K562 (cell line): ENCODE results near the gene ZNF577. TPM values are rescaled to one million over a fixed set of nuclear protein-coding genes. Genes with fewer than 3 reads are reported as not detected.

Source experiments
- GABPB1 ChIP-seq: sonication (generic); formaldehyde crosslinking; IDR thresholded peaks from 2 replicates; pipeline ENCODE4 v1.8.0; 2022; ENCODE audit warnings: mild to moderate bottlenecking, missing genetic modification reagents
- MEIS2 ChIP-seq: fragments of 450-650 bp; IDR thresholded peaks from 2 replicates; pipeline ENCODE4 v1.6.1; 2014; ENCODE audit warnings: mild to moderate bottlenecking; ENCODE audit not compliant: partially characterized antibody
- SMAD2 ChIP-seq: fragments of 150-350 bp; IDR thresholded peaks from 2 replicates; pipeline ENCODE4 v1.6.1; 2014; ENCODE audit warnings: low read depth, mild to moderate bottlenecking, low read length
- THRAP3 ChIP-seq: fragments of 450-650 bp; IDR thresholded peaks from 2 replicates; pipeline ENCODE4 v1.6.1; 2016; ENCODE audit warnings: mild to moderate bottlenecking, inconsistent platforms, borderline replicate concordance
- ZNF212 ChIP-seq: fragments of 450-650 bp; formaldehyde crosslinking; IDR thresholded peaks from 2 replicates; pipeline ENCODE4 v1.4.0; 2020; ENCODE audit warnings: mild to moderate bottlenecking
- polyA plus RNA-seq, 8 experiments: library from polyadenylated mRNA; depleted of rRNA in 4 of 8; stranded (reverse) in 5 of 8; unstranded in 3 of 8; fragments of >200 nt; fragmentation: Nextera tagmentation in 2 of 8; fragmentation: Illumina TruSeq in 1 of 8; extraction: Ambion mirVana in 2 of 8; extraction: Trizol in 1 of 8; gene quantifications; 2 replicates each; pipeline versions ENCODE4 v1.2.1 to v1.2.3, GENCODE V29; 2011 to 2014; ENCODE audit warnings: inconsistent platforms in 1 of 8, missing spikeins in 1 of 8
- total RNA-seq, 7 experiments: library from RNA; depleted of rRNA in 6 of 7; stranded (reverse); fragments of >200 nt in 6 of 7; fragmentation: Illumina TruSeq in 2 of 7; extraction: Trizol in 2 of 7; gene quantifications; 2 replicates each; pipeline versions ENCODE4 v1.2.1 to v1.2.3, GENCODE V29; 2011 to 2021; ENCODE audit warnings: low replicate concordance in 1 of 7
- TF ChIP-seq, protein P1 (sequence below): fragments of 450-650 bp; IDR thresholded peaks from 2 replicates; pipeline ENCODE4 v1.6.1; 2016; ENCODE audit warnings: borderline replicate concordance
- TF ChIP-seq, protein P2 (sequence below), 2 experiments: fragments of 450-650 bp in 1 of 2; sonication (generic) in 1 of 2; formaldehyde crosslinking in 1 of 2; IDR thresholded peaks in 1 of 2; conservative IDR thresholded peaks in 1 of 2; 2 replicates each; pipeline versions ENCODE4 v1.6.1 to v1.8.1; 2016 to 2023; ENCODE audit warnings: mild to moderate bottlenecking in 2 of 2, moderate library complexity in 2 of 2, inconsistent platforms in 1 of 2, missing genetic modification reagents in 1 of 2
- TF ChIP-seq, protein P3 (sequence below): fragments of 200-400 bp; formaldehyde crosslinking; IDR thresholded peaks from 2 replicates; pipeline ENCODE4 v1.6.1; 2017; ENCODE audit warnings: mild to moderate bottlenecking, low read depth, low read length, moderate library complexity
- TF ChIP-seq, protein P4 (sequence below): fragments of 250-450 bp; sonication (Bioruptor Pico); IDR thresholded peaks from 2 replicates; pipeline ENCODE4 v1.8.0; 2021; ENCODE audit warnings: moderate library complexity, mild to moderate bottlenecking, inconsistent platforms
- TF ChIP-seq, protein P5 (sequence below), 2 experiments: fragments of 450-650 bp; IDR thresholded peaks; 2 replicates each; pipeline ENCODE4 v1.6.1; 2018; ENCODE audit warnings: mild to moderate bottlenecking in 2 of 2, low read depth in 1 of 2; ENCODE audit not compliant: partially characterized antibody in 2 of 2
- TF ChIP-seq, protein P6 (sequence below), 2 experiments: IDR thresholded peaks; 2 replicates each; pipeline ENCODE4 v1.6.1; 2012; ENCODE audit warnings: improper control_type of control experiment in 2 of 2, low read depth in 2 of 2, low read length in 2 of 2, borderline replicate concordance in 1 of 2

Gene ZNF577
- total and polyA plus RNA-seq, 9 of the 15 experiments (the other 6 are each of a cell fraction or from before 2014, with no cell fraction given), result 1.3 to 12.7 (median 7.0) TPM

DNA sequence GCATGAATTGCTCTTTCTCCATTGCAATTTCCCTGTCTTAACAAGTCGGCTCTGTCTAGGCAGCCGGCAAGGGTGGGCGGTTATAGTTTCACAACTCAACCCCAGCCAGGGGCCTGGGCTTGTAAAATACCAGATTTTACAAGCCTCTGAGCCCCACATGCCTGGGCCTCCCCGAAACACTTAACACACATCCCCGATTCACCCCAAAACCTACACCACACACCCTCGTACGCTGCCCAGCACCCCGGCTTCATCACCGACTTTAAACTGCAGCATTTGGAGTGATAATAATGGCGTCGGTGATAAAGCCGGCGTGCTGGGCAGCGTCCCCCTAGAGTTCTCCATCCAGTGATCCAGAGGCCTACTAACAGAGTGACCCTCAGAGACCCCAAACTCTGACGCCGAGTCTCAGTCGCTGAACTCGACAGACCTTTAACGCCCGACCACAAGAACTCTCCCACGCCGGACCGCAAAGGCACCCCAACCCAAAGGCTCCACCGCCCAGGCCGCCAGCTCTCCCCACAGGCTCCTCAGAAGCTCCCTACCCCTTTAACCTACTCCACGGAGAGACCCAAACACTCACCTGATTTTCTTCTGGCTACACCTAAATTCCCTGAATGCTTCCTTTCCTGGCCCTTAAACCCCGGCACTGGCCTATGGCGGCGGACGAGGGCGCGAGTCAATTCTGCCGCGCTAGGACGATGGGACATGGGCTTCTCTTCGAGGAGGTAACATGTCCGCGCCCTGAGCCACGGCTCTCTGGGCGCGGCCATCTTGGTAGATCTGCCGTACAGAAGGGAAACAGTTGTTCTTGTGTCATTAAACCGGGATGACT, 16.8 kb upstream of the ZNF577 start, which contains the start of gene ZNF649 (continued):
- no peak for TF ChIP-seq THRAP3
- no peak for TF ChIP-seq ZNF212 (CRISPR knock-in tag)
- TF ChIP-seq SMAD2, result no peak
- TF ChIP-seq, protein P1, sequence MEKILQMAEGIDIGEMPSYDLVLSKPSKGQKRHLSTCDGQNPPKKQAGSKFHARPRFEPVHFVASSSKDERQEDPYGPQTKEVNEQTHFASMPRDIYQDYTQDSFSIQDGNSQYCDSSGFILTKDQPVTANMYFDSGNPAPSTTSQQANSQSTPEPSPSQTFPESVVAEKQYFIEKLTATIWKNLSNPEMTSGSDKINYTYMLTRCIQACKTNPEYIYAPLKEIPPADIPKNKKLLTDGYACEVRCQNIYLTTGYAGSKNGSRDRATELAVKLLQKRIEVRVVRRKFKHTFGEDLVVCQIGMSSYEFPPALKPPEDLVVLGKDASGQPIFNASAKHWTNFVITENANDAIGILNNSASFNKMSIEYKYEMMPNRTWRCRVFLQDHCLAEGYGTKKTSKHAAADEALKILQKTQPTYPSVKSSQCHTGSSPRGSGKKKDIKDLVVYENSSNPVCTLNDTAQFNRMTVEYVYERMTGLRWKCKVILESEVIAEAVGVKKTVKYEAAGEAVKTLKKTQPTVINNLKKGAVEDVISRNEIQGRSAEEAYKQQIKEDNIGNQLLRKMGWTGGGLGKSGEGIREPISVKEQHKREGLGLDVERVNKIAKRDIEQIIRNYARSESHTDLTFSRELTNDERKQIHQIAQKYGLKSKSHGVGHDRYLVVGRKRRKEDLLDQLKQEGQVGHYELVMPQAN, result peak; percentile 76; the same call in 1 of the 2 replicates
- TF ChIP-seq GABPB1 (CRISPR knock-in tag), result no peak; the same call in 1 of the 2 replicates
- TF ChIP-seq, protein P2, sequence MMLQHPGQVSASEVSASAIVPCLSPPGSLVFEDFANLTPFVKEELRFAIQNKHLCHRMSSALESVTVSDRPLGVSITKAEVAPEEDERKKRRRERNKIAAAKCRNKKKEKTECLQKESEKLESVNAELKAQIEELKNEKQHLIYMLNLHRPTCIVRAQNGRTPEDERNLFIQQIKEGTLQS (IDR thresholded peaks at IDR 0.05), result no peak
- TF ChIP-seq, protein P2 (CRISPR knock-in tag; conservative IDR thresholded peaks at IDR 0.05), result no peak
- TF ChIP-seq, protein P3, sequence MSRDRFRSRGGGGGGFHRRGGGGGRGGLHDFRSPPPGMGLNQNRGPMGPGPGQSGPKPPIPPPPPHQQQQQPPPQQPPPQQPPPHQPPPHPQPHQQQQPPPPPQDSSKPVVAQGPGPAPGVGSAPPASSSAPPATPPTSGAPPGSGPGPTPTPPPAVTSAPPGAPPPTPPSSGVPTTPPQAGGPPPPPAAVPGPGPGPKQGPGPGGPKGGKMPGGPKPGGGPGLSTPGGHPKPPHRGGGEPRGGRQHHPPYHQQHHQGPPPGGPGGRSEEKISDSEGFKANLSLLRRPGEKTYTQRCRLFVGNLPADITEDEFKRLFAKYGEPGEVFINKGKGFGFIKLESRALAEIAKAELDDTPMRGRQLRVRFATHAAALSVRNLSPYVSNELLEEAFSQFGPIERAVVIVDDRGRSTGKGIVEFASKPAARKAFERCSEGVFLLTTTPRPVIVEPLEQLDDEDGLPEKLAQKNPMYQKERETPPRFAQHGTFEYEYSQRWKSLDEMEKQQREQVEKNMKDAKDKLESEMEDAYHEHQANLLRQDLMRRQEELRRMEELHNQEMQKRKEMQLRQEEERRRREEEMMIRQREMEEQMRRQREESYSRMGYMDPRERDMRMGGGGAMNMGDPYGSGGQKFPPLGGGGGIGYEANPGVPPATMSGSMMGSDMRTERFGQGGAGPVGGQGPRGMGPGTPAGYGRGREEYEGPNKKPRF, result no peak
- TF ChIP-seq MEIS2, result no peak
- TF ChIP-seq, protein P4, sequence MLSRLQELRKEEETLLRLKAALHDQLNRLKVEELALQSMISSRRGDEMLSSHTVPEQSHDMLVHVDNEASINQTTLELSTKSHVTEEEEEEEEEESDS (CRISPR knock-in tag), result no peak
- TF ChIP-seq, protein P5, sequence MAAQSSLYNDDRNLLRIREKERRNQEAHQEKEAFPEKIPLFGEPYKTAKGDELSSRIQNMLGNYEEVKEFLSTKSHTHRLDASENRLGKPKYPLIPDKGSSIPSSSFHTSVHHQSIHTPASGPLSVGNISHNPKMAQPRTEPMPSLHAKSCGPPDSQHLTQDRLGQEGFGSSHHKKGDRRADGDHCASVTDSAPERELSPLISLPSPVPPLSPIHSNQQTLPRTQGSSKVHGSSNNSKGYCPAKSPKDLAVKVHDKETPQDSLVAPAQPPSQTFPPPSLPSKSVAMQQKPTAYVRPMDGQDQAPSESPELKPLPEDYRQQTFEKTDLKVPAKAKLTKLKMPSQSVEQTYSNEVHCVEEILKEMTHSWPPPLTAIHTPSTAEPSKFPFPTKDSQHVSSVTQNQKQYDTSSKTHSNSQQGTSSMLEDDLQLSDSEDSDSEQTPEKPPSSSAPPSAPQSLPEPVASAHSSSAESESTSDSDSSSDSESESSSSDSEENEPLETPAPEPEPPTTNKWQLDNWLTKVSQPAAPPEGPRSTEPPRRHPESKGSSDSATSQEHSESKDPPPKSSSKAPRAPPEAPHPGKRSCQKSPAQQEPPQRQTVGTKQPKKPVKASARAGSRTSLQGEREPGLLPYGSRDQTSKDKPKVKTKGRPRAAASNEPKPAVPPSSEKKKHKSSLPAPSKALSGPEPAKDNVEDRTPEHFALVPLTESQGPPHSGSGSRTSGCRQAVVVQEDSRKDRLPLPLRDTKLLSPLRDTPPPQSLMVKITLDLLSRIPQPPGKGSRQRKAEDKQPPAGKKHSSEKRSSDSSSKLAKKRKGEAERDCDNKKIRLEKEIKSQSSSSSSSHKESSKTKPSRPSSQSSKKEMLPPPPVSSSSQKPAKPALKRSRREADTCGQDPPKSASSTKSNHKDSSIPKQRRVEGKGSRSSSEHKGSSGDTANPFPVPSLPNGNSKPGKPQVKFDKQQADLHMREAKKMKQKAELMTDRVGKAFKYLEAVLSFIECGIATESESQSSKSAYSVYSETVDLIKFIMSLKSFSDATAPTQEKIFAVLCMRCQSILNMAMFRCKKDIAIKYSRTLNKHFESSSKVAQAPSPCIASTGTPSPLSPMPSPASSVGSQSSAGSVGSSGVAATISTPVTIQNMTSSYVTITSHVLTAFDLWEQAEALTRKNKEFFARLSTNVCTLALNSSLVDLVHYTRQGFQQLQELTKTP (IDR thresholded peaks at IDR 0.05; ENCODE audit: low read depth in 1 of 2, partially characterized antibody in 2 of 2), result peak; percentile 49 to 58
- TF ChIP-seq, protein P6, sequence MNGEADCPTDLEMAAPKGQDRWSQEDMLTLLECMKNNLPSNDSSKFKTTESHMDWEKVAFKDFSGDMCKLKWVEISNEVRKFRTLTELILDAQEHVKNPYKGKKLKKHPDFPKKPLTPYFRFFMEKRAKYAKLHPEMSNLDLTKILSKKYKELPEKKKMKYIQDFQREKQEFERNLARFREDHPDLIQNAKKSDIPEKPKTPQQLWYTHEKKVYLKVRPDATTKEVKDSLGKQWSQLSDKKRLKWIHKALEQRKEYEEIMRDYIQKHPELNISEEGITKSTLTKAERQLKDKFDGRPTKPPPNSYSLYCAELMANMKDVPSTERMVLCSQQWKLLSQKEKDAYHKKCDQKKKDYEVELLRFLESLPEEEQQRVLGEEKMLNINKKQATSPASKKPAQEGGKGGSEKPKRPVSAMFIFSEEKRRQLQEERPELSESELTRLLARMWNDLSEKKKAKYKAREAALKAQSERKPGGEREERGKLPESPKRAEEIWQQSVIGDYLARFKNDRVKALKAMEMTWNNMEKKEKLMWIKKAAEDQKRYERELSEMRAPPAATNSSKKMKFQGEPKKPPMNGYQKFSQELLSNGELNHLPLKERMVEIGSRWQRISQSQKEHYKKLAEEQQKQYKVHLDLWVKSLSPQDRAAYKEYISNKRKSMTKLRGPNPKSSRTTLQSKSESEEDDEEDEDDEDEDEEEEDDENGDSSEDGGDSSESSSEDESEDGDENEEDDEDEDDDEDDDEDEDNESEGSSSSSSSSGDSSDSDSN (IDR thresholded peaks at IDR 0.05; ENCODE audit: borderline replicate concordance in 1 of 2, low read depth in 2 of 2, low read length in 2 of 2), result peak in 1 of 2 experiments; percentile 62; a peak in 1 of 4 replicates
